Trophoblast cell (in vitro differentiated cells and primary cell): ENCODE data around the gene SYT13.

Experiments
- DNase-seq, 2 donors: peaks; one replicate each; pipeline ENCODE4 v3.0.0-alpha.2; 2016
- H2AFZ ChIP-seq: 2 replicates; pipeline ENCODE4 v1.6.1; 2013; ENCODE audit warnings: low read length, moderate library complexity, mild to moderate bottlenecking; ENCODE audit not compliant: insufficient read depth, poor library complexity
- H2AK5ac ChIP-seq: 2 replicates; pipeline ENCODE4 v1.6.1; 2013; ENCODE audit warnings: mild to moderate bottlenecking, low read length
- H2BK120ac ChIP-seq: 2 replicates; pipeline ENCODE4 v1.6.1; 2013; ENCODE audit warnings: low read length, mild to moderate bottlenecking, moderate library complexity; ENCODE audit not compliant: insufficient read depth, poor library complexity
- H2BK12ac ChIP-seq: 2 replicates; pipeline ENCODE4 v1.6.1; 2013; ENCODE audit warnings: mild to moderate bottlenecking, low read length, moderate library complexity
- H2BK5ac ChIP-seq: 2 replicates; pipeline ENCODE4 v1.6.1; 2013; ENCODE audit warnings: low read length, low read depth, moderate library complexity, mild to moderate bottlenecking; ENCODE audit not compliant: poor library complexity
- H3K14ac ChIP-seq: 2 replicates; pipeline ENCODE4 v1.6.1; 2013; ENCODE audit warnings: mild to moderate bottlenecking, low read length
- H3K18ac ChIP-seq: 2 replicates; pipeline ENCODE4 v1.6.1; 2013; ENCODE audit warnings: mild to moderate bottlenecking, low read length
- H3K23ac ChIP-seq: 2 replicates; pipeline ENCODE4 v1.6.1; 2013; ENCODE audit warnings: low read length
- H3K27ac ChIP-seq: 2 replicates; pipeline ENCODE4 v1.5.1; 2013; ENCODE audit warnings: low read depth, mild to moderate bottlenecking, inconsistent platforms, low read length, moderate library complexity
- H3K27me3 ChIP-seq: 2 replicates; pipeline ENCODE4 v1.6.1; 2013; ENCODE audit warnings: inconsistent platforms, mild to moderate bottlenecking, low read length, moderate library complexity; ENCODE audit not compliant: insufficient read depth
- H3K36me3 ChIP-seq, 2 experiments: 1 replicate in 1 of 2; 2 replicates in 1 of 2; pipeline ENCODE4 v1.6.1; 2013; ENCODE audit warnings: low read length in 2 of 2, mild to moderate bottlenecking in 2 of 2, moderate library complexity in 1 of 2; ENCODE audit not compliant: insufficient read depth in 2 of 2, control insufficient read depth in 1 of 2
- H3K4ac ChIP-seq: 2 replicates; pipeline ENCODE4 v1.6.1; 2013; ENCODE audit warnings: low read depth, mild to moderate bottlenecking, low read length, moderate library complexity
- H3K4me1 ChIP-seq, 2 experiments: 1 replicate in 1 of 2; 2 replicates in 1 of 2; pipeline ENCODE4 v1.6.1; 2013; ENCODE audit warnings: low read length in 2 of 2, mild to moderate bottlenecking in 2 of 2, moderate library complexity in 1 of 2; ENCODE audit not compliant: insufficient read depth in 2 of 2, control insufficient read depth in 1 of 2
- H3K4me2 ChIP-seq: 2 replicates; pipeline ENCODE4 v1.6.1; 2013; ENCODE audit warnings: inconsistent platforms, mild to moderate bottlenecking, low read length, moderate library complexity
- H3K4me3 ChIP-seq: 2 replicates; pipeline ENCODE4 v1.5.1; 2013; ENCODE audit warnings: mild to moderate bottlenecking, low read depth, low read length, inconsistent platforms
- H3K79me1 ChIP-seq: one replicate; pipeline ENCODE4 v1.6.1; 2013; ENCODE audit warnings: low read length
- H3K79me2 ChIP-seq: 2 replicates; pipeline ENCODE4 v1.6.1; 2013; ENCODE audit warnings: low read length, mild to moderate bottlenecking; ENCODE audit not compliant: control insufficient read depth, insufficient read depth, poor library complexity
- H3K9ac ChIP-seq: 2 replicates; pipeline ENCODE4 v1.6.1; 2013; ENCODE audit warnings: mild to moderate bottlenecking, low read length
- H3K9me3 ChIP-seq: 2 replicates; pipeline ENCODE4 v1.6.1; 2013; ENCODE audit warnings: low read depth, mild to moderate bottlenecking, control low read depth, inconsistent platforms, low read length; ENCODE audit not compliant: insufficient read depth
- H4K12ac ChIP-seq: 2 replicates; pipeline ENCODE4 v1.6.1; 2013; ENCODE audit warnings: low read depth, mild to moderate bottlenecking, low read length, moderate library complexity
- H4K8ac ChIP-seq: 2 replicates; pipeline ENCODE4 v1.6.1; 2013; ENCODE audit warnings: low read depth, mild to moderate bottlenecking, low read length, moderate library complexity
- H4K91ac ChIP-seq: one replicate; pipeline ENCODE4 v1.6.1; 2013; ENCODE audit warnings: low read depth, mild to moderate bottlenecking, low read length, moderate library complexity
- WGBS: extraction: QIAGEN DNeasy Blood & Tissue Kit; methylation state at CpG from one replicate; pipeline ENCODE4 v1.1.7; 2013; ENCODE audit warnings: missing lambda C conversion rate; ENCODE audit not compliant: insufficient read length, insufficient coverage; ENCODE audit errors: extremely low coverage; 5-methylcytosine and 5-hydroxymethylcytosine counted together

SYT13 gene

DNA sequence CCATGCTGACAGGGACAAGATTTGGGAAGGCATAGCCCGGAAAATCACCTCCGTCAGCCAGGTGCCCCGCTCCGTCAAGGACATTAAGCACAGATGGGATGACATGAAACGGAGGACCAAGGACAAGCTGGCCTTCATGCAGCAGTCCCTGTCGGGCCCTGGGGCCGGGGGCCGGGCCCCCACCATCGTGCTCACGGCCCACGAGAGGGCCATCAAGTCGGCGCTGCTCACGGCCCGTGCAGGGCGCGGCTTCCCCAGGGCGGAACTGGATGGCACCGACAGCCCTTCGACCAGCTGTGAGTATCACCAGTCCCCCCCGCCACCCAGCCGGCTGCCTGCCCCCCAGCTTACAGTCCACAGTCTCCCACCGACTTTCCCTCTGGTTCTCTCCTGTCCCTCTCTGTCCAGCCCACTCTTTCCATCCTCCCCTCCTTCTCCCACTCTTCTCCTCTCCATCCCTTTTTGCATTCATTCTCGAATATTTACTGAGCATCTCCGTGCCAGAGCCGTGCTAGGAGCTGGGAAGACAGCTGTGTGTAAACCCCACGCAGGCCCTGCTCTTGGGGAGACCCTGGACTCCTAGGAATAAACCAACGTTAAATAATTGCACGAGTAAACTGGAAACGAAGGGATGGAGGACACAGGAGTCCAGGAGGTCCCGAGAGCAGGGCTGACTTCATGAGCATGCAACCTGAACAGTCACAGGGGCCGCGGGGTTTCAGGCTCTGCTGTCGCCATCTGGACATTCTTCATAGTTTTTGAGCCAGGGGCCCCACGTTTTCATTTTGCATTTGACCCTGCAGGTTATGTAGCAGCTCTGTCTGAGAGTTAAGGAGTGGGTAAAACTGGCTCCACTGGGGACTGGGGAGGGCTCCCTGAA, 76.9 kb downstream of the SYT13 start:
- H4K8ac ChIP-seq: no peak overlapping the region
- H3K79me1 ChIP-seq: no peaks in the 10 kb centered on the region
- no peak overlapping the region for H2BK5ac ChIP-seq
- H2BK120ac ChIP-seq: no peak overlapping the region
- no peak overlapping the region for H3K27ac ChIP-seq
- H2AFZ ChIP-seq: no peak overlapping the region
- no peak overlapping the region for H3K23ac ChIP-seq
- no peak overlapping the region for H3K4me2 ChIP-seq
- no peak for DNase-seq
- no peak overlapping the region for H3K14ac ChIP-seq
- H3K9me3 ChIP-seq: no peaks in the 10 kb centered on the region
- H3K4me1 ChIP-seq: no peaks in the 10 kb centered on the region
- no peak overlapping the region for H3K9ac ChIP-seq
- no peaks in the 10 kb centered on the region for H3K36me3 ChIP-seq
- H4K12ac ChIP-seq: no peak overlapping the region
- H4K91ac ChIP-seq: no peak overlapping the region
- no peaks in the 10 kb centered on the region for H3K27me3 ChIP-seq
- H3K4ac ChIP-seq: no peak overlapping the region
- no peak overlapping the region for H2BK12ac ChIP-seq
- no peak overlapping the region for H3K18ac ChIP-seq
- H2AK5ac ChIP-seq: no peak overlapping the region
- H3K4me3 ChIP-seq: no peak overlapping the region
- 100% methylated on average over 1 of the region's 35 CpGs for WGBS
- H3K79me2 ChIP-seq: no peaks in the 10 kb centered on the region

GRCh38 chr11:45208135-45208534, 78.0 kb downstream of the SYT13 start:
- Histone ChIP-seq H2BK12ac (no peak overlapping the region), H3K79me1 (no peaks in the 10 kb centered on the region), H3K4me1 (no peaks in the 10 kb centered on the region), H3K14ac (no peak overlapping the region), H4K8ac (no peak overlapping the region), H3K4ac (no peak overlapping the region), H3K4me3 (no peak overlapping the region), H3K4me2 (no peak overlapping the region), H4K12ac (no peak overlapping the region), H4K91ac (no peak overlapping the region), H3K27ac (no peak overlapping the region), H2AK5ac (no peak overlapping the region), H2BK5ac (no peak overlapping the region), H2AFZ (no peak overlapping the region), H3K36me3 (no peaks in the 10 kb centered on the region), H3K27me3 (no peaks in the 10 kb centered on the region), H3K23ac (no peak overlapping the region), H3K9me3 (no peaks in the 10 kb centered on the region), H3K79me2 (no peaks in the 10 kb centered on the region), H3K18ac (no peak overlapping the region), H3K9ac (no peak overlapping the region), H2BK120ac (no peak overlapping the region)
- WGBS: no CpG with 5 or more reads among the region's 8 CpGs
- no peak for DNase-seq

DNA sequence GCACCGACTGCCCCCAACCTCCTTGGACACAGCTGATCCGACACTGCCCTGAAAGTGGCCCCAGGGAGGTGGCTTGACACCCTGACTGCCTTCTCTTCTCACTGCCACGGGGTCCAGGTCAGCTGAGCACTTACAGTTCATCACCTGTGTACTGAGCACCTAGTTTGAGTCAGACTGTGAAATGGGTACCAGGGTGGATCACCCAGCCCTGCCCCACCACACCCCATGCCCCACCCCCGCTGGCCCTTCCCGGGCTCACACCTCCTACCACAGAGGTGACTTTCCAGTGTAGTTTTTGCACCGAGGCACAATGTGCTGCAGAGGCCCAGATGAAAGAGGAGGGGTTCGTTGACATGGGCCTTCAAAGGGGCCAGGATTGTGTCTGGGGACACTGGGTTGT, 80.2 kb downstream of the SYT13 start:
- H3K4me1 ChIP-seq: no peaks in the 10 kb centered on the region
- H4K91ac ChIP-seq: no peak overlapping the region
- H3K14ac ChIP-seq: no peak overlapping the region
- H3K18ac ChIP-seq: no peak overlapping the region
- H3K4me3 ChIP-seq: no peak overlapping the region
- no peaks in the 10 kb centered on the region for H3K79me2 ChIP-seq
- no peak overlapping the region for H2AFZ ChIP-seq
- H3K4ac ChIP-seq: no peak overlapping the region
- no peak overlapping the region for H2BK12ac ChIP-seq
- no peak overlapping the region for H3K23ac ChIP-seq
- H3K27ac ChIP-seq: no peak overlapping the region
- H2AK5ac ChIP-seq: no peak overlapping the region
- no peak overlapping the region for H4K8ac ChIP-seq
- H3K9me3 ChIP-seq: no peaks in the 10 kb centered on the region
- H3K36me3 ChIP-seq: no peaks in the 10 kb centered on the region
- no peak for DNase-seq
- no peak overlapping the region for H4K12ac ChIP-seq
- no peak overlapping the region for H3K4me2 ChIP-seq
- no peaks in the 10 kb centered on the region for H3K79me1 ChIP-seq
- no peak overlapping the region for H2BK5ac ChIP-seq
- H3K9ac ChIP-seq: no peak overlapping the region
- no CpG with 5 or more reads among the region's 7 CpGs for WGBS
- H2BK120ac ChIP-seq: no peak overlapping the region
- H3K27me3 ChIP-seq: no peaks in the 10 kb centered on the region

DNA sequence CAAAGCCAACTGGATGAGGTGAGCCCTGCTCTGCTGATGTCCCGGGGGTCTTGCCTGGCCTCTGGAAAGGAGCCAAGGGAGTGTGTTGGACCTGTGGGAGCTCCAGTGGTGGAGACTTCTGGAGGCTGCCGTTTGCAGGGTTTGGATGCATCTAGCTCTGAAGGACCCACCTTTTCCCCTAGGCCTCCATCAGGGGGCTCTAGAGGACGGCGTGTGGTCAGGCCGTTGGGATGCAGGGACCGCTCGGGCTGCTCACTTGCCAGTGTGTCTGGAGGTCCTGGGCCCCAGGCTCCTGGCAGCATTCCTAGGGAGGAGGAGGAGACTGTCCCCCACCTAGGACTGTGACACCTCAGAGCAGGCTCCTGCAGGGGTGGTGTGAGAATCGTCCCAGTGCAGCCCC, 81.4 kb downstream of the SYT13 start:
- H3K27ac ChIP-seq: no peak overlapping the region
- no peak overlapping the region for H2AK5ac ChIP-seq
- H3K4ac ChIP-seq: no peak overlapping the region
- H3K36me3 ChIP-seq: no peaks in the 10 kb centered on the region
- H3K18ac ChIP-seq: no peak overlapping the region
- H3K79me2 ChIP-seq: no peaks in the 10 kb centered on the region
- H2BK5ac ChIP-seq: no peak overlapping the region
- no peak overlapping the region for H3K4me2 ChIP-seq
- H2AFZ ChIP-seq: no peak overlapping the region
- no peak overlapping the region for H4K8ac ChIP-seq
- no peak overlapping the region for H4K91ac ChIP-seq
- H3K4me3 ChIP-seq: no peak overlapping the region
- no peak overlapping the region for H3K14ac ChIP-seq
- no peak overlapping the region for H3K9ac ChIP-seq
- no peaks in the 10 kb centered on the region for H3K27me3 ChIP-seq
- H3K9me3 ChIP-seq: no peaks in the 10 kb centered on the region
- H2BK12ac ChIP-seq: no peak overlapping the region
- no peak overlapping the region for H4K12ac ChIP-seq
- H3K79me1 ChIP-seq: no peaks in the 10 kb centered on the region
- no peak for DNase-seq
- no peak overlapping the region for H3K23ac ChIP-seq
- H2BK120ac ChIP-seq: no peak overlapping the region
- no peaks in the 10 kb centered on the region for H3K4me1 ChIP-seq
- WGBS: no CpG with 5 or more reads among the region's 8 CpGs
